Measurements from ENCODE around the gene TMEM164.

TMEM164 gene

GRCh38 chrX:110192516-110192915 lies 189.6 kb downstream of the TMEM164 start:
- H3K4me3 ChIP-seq (ENCODE audit: low read depth, low read length) = no peak overlapping the region

- no peak overlapping the region for H3K4me3 ChIP-seq (ENCODE audit: low read depth, low read length)
These were observed 192.1 kb downstream of the TMEM164 start for GRCh38 chrX:110194977-110195376.

- H3K4me3 ChIP-seq (ENCODE audit: low read depth, low read length) = no peak overlapping the region
These were observed 198.9 kb downstream of the TMEM164 start for GRCh38 chrX:110201799-110202198.

GRCh38 chrX:110204986-110205385 lies 202.1 kb downstream of the TMEM164 start:
- no peak overlapping the region for H3K4me3 ChIP-seq (ENCODE audit: low read depth, low read length)

- H3K4me3 ChIP-seq (ENCODE audit: low read depth, low read length) = no peak overlapping the region
These were observed 205.2 kb downstream of the TMEM164 start for GRCh38 chrX:110208092-110208491.

GRCh38 chrX:110210417-110211139 lies 207.7 kb downstream of the TMEM164 start:
- H3K4me3 ChIP-seq (ENCODE audit: low read depth, low read length) = no peak overlapping the region

GRCh38 chrX:110211340-110211739 lies 208.4 kb downstream of the TMEM164 start:
- no peak overlapping the region for H3K4me3 ChIP-seq (ENCODE audit: low read depth, low read length)

GRCh38 chrX:110212299-110212698 lies 209.4 kb downstream of the TMEM164 start:
- H3K4me3 ChIP-seq (ENCODE audit: low read depth, low read length) = no peak overlapping the region

- H3K4me3 ChIP-seq (ENCODE audit: low read depth, low read length) = no peak overlapping the region
These were observed 210.3 kb downstream of the TMEM164 start for GRCh38 chrX:110213183-110213582.

- no peak overlapping the region for H3K4me3 ChIP-seq (ENCODE audit: low read depth, low read length)
These were observed 211.8 kb downstream of the TMEM164 start for GRCh38 chrX:110214684-110215083.

GRCh38 chrX:110215411-110215810 lies 212.5 kb downstream of the TMEM164 start:
- no peak overlapping the region for H3K4me3 ChIP-seq (ENCODE audit: low read depth, low read length)

GRCh38 chrX:110216027-110216426 lies 213.1 kb downstream of the TMEM164 start:
- no peak overlapping the region for H3K4me3 ChIP-seq (ENCODE audit: low read depth, low read length)

GRCh38 chrX:110218591-110218990 lies 215.7 kb downstream of the TMEM164 start:
- H3K4me3 ChIP-seq (ENCODE audit: low read depth, low read length) = no peak overlapping the region

GRCh38 chrX:110219920-110220319 lies 217.0 kb downstream of the TMEM164 start:
- no peak overlapping the region for H3K4me3 ChIP-seq (ENCODE audit: low read depth, low read length)

GRCh38 chrX:110222497-110223257 lies 219.8 kb downstream of the TMEM164 start:
- no peak overlapping the region for H3K4me3 ChIP-seq (ENCODE audit: low read depth, low read length)

GRCh38 chrX:110224926-110225617 lies 222.2 kb downstream of the TMEM164 start:
- H3K4me3 ChIP-seq (ENCODE audit: low read depth, low read length) = no peak overlapping the region

- H3K4me3 ChIP-seq (ENCODE audit: low read depth, low read length) = no peak overlapping the region
These were observed 224.0 kb downstream of the TMEM164 start for GRCh38 chrX:110226931-110227330.
